Activated T-helper 1 cell treated with anti-CD3 and anti-CD28 coated beads, Interleukin-12 subunit alpha, Interleukin-12 subunit beta, Interleukin-2, Interleukin-4 antibody, amounts not matched to agents 30 ng/mL and 10 ng/mL and 1 ng/mL, durations not matched to agents 14 hours and 24 hours and 36 hours (primary cell): ENCODE measurements around the gene FBXL4. TPM values are rescaled to one million over a fixed set of nuclear protein-coding genes. Genes with fewer than 3 reads are reported as not detected.
"Not testable (repeated sequence)": the region's sequence is repeated elsewhere in the genome, so short reads cannot be mapped to it uniquely, and the experiment has no call there.

Experiments
- DNase-seq: peaks from one replicate; pipeline ENCODE4 v3.0.0; 2021; ENCODE audit warnings: low spot score
- H3K27ac Mint-ChIP-seq: one replicate; pipeline ENCODE4 v1.8.0; 2021; ENCODE audit warnings: mild to moderate bottlenecking, mixed read lengths
- H3K27me3 Mint-ChIP-seq: one replicate; pipeline ENCODE4 v1.8.0; 2022; ENCODE audit warnings: mild to moderate bottlenecking, moderate library complexity, mixed read lengths; ENCODE audit not compliant: insufficient read depth
- H3K36me3 Mint-ChIP-seq: one replicate; pipeline ENCODE4 v1.8.0; 2021; ENCODE audit warnings: low read depth, mixed read lengths
- H3K4me1 Mint-ChIP-seq: one replicate; pipeline ENCODE4 v1.8.0; 2021; ENCODE audit warnings: low read depth, mixed read lengths
- H3K4me3 Mint-ChIP-seq: one replicate; pipeline ENCODE4 v1.8.0; 2021; ENCODE audit warnings: mild to moderate bottlenecking, moderate library complexity, mixed read lengths
- H3K9me3 Mint-ChIP-seq: one replicate; pipeline ENCODE4 v1.8.0; 2021; ENCODE audit warnings: mixed read lengths
- intact Hi-C: fragments of 100-400 bp; cut with micrococcal nuclease; formaldehyde crosslinking; loops from one replicate; pipeline ENCODE4 v1.15.1; 2024
- total RNA-seq: library from RNA; stranded (reverse); gene quantifications from 2 replicates; pipeline ENCODE4 v1.2.3, GENCODE V29; 2022

The FBXL4 gene
- total RNA-seq, 1 donor from 2014 or later = 13.3 TPM

DNA sequence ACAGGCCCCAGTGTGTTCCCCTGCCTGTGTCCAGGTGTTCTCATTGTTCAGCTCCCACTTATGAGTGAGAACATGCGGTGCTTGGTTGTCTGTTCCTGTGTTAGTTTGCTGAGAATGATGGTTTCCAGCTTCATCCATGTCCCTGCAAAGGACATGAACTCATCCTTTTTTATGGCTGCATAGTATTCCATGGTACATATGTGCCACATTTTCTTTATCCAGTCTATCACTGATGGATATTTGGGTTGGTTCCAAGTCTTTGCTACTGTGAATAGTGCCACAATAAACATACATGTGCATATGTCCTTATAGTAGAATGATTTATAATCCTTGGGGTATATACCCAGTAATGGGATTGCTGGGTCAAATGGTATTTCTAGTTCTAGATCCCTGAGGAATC is 41.4 kb downstream of the FBXL4 start:
- H3K27me3 Mint-ChIP-seq, intact Hi-C loops, DNase-seq, H3K4me1 Mint-ChIP-seq, H3K27ac Mint-ChIP-seq, H3K4me3 Mint-ChIP-seq, H3K9me3 Mint-ChIP-seq: not testable (repeated sequence)
- H3K36me3 Mint-ChIP-seq = peaks cover 24% of the 10 kb centered on the region

DNA sequence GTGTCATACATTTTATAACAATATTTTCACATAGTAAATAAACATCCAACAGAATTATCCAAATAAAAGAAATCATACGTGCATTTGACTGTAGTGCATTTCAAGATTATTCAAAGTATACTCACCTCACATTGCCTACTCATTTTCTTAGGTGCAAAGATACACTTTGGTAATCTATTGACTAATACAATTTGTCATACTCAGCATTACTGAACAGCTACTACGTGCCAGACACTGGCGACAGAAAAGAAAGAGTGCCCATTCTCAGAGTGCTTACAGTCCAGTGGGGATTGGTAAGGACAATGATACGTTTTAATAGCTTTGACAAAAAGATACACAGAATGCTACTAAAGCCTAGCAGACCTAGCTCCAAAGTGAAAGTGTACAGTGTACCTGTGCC is 42.0 kb downstream of the FBXL4 start:
- Mint-ChIP-seq H3K9me3 (no peaks in the 10 kb centered on the region), H3K36me3 (peaks cover 26% of the 10 kb centered on the region), H3K4me1 (no peaks in the 10 kb centered on the region), H3K4me3 (no peak overlapping the region), H3K27ac (no peak overlapping the region), H3K27me3 (no peaks in the 10 kb centered on the region)
- no peak for DNase-seq
- intact Hi-C loops = no loop called here

DNA sequence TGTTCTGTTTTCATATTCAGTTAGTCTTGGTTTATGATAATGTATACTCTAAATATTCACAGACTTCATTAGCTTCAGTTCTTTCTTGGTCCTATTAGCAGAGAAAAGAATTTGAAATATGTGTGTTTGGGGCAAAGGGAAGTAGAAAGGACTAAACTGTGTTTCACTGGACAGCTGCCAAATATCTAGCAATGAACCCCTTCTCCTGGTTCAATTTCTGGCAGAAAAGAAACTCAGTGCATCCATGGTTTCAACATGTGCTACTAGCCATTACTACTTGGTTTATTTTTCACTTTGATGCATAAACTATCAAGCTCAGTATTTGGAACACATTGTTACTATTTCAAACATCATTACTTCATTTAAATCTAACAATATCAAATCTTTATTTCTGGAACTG is 43.6 kb downstream of the FBXL4 start:
- Mint-ChIP-seq H3K9me3 (no peaks in the 10 kb centered on the region), H3K27ac (no peak overlapping the region), H3K36me3 (peaks cover 31% of the 10 kb centered on the region), H3K4me3 (no peak overlapping the region), H3K4me1 (no peaks in the 10 kb centered on the region), H3K27me3 (no peaks in the 10 kb centered on the region)
- intact Hi-C loops = no loop called here
- no peak for DNase-seq

DNA sequence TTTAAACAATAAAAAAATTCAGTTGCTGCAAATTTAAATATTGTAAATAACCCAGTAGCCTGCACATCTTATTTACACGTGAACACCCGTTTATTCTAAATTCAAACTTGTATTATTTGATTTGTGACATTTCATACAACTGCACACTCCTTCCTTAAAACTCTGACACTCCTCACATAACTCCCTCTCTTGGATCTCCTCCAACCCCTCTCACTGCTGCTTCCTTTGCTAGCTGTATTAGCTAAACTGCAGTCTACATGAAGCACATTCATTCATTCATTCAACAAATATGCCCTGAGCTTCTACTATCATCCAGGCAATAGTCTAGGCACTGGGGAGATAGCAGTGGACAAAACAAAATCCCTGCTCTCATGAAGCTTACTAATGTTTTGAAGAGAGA is 47.0 kb downstream of the FBXL4 start:
- Mint-ChIP-seq H3K4me1 (peaks cover 6% of the 10 kb centered on the region), H3K36me3 (peaks cover 28% of the 10 kb centered on the region), H3K27me3 (no peaks in the 10 kb centered on the region), H3K27ac (no peak overlapping the region), H3K9me3 (no peaks in the 10 kb centered on the region), H3K4me3 (no peak overlapping the region)
- no peak for DNase-seq
- intact Hi-C loops = no loop called here

DNA sequence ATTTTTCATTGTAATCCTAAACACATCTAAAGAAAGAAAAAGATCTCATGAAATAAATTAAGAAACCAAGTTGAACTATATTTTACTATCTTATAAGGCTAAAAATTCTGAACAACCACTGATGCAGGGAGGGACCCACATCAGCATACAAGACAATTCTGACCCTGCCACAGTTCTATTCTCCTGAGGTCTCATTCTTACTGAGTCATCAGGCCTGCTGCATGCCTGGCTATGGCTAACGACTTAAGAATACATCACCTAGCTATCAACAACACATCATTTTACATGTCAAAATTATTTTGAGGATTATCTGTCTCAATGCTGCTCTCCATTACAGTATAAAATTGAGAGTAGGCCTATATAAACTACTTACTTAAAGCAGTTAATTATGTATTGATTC is 52.9 kb downstream of the FBXL4 start:
- Mint-ChIP-seq H3K4me3 (no peak overlapping the region), H3K36me3 (peaks cover 16% of the 10 kb centered on the region), H3K27ac (no peak overlapping the region), H3K4me1 (peaks cover 6% of the 10 kb centered on the region), H3K9me3 (no peaks in the 10 kb centered on the region), H3K27me3 (no peaks in the 10 kb centered on the region)
- intact Hi-C loops = no loop called here
- DNase-seq = no peak

DNA sequence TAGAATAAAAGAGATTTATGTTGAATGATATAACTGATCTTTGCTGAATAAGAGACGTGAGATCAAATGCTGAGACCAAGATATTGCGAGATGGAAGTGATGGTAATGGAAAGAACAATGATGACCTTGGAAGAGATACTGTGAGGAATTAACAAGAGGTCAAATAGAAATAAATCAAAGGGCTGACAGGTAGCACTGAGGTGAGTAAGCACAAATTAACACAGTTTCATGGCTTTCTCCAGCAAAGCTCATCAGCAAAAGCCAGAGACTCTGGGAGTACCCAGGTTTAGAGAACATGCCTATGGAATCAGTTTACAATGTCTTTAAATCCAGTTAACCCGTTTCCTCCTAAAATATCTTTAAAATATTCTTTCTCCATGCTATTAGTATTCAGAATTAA is 60.1 kb downstream of the FBXL4 start:
- intact Hi-C loops = no loop called here
- no peaks in the 10 kb centered on the region for H3K9me3 Mint-ChIP-seq
- H3K4me3 Mint-ChIP-seq = no peak overlapping the region
- H3K4me1 Mint-ChIP-seq = no peaks in the 10 kb centered on the region
- H3K27ac Mint-ChIP-seq = no peak overlapping the region
- DNase-seq = no peak
- H3K27me3 Mint-ChIP-seq = no peaks in the 10 kb centered on the region
- peaks cover 13% of the 10 kb centered on the region for H3K36me3 Mint-ChIP-seq

DNA sequence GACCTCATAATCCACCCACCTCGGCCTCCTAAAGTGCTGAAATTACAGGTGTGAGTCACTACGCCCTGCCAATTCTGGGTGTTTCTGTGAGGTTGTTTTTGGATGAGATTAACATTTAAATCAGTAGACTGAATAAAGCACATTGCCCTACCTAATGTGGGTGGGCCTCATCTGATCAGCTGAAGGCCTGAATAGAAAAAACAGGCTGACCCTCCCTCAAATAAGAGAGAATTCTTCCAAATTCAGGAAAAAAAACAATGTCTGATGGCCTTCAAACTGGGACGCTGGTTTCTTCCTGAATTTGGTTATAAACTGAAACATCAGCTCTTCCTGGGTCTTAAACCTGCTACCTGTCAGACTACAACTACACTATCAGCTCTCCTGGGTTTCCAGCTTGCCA is 62.4 kb downstream of the FBXL4 start:
- Mint-ChIP-seq H3K27ac (no peak overlapping the region), H3K4me3 (no peak overlapping the region), H3K9me3 (no peaks in the 10 kb centered on the region), H3K27me3 (no peaks in the 10 kb centered on the region), H3K4me1 (peaks cover 8% of the 10 kb centered on the region), H3K36me3 (peaks cover 12% of the 10 kb centered on the region)
- intact Hi-C loops = no loop called here
- no peak for DNase-seq

DNA sequence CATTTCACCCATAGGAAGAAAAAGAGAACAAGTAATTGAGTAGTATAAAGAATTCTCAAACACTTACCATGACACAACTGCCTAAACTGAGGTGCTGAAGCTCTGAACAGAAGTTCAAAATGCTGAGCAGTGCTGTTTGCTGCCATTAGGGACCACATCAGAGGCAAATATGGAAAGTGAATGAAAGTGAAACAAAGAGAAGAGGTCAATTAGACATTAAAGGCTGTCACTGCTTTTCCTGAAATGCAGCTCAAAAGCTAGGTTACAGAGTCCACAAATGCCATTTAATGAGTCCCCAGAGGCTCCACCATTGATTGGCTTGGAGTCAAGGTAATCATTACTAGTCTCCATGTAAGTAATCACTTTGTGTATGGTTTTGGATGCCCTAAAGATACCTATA is 67.3 kb downstream of the FBXL4 start:
- Mint-ChIP-seq H3K4me3 (no peak overlapping the region), H3K36me3 (peaks cover 12% of the 10 kb centered on the region), H3K9me3 (no peaks in the 10 kb centered on the region), H3K4me1 (peaks cover 12% of the 10 kb centered on the region), H3K27me3 (no peaks in the 10 kb centered on the region), H3K27ac (no peak overlapping the region)
- intact Hi-C loops = loop anchor here (2.0 kb wide), 1 partner anchor 66 kb away; the partner anchor contains the start of gene FBXL4
- DNase-seq = no peak

DNA sequence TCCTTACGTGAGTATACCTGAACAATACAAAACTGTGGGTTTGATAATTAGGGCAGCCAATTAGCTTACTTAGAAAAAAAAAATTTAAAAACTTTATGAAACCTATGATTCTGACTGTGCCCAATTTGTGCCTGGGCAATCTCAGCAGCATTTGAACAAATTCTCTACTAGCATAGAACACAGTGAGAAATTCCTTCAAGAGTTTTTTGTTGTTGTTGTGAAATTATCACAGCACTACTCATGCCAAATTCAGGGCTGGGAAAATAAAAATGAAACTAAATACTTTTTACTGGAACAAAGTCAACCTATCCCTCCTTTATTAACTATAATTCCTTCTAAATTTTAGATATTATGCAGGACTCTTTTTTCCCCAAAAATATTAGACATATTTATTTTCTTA is 70.5 kb downstream of the FBXL4 start:
- H3K4me3 Mint-ChIP-seq = no peak overlapping the region
- peaks cover 12% of the 10 kb centered on the region for H3K4me1 Mint-ChIP-seq
- no peak for DNase-seq
- no peak overlapping the region for H3K27ac Mint-ChIP-seq
- intact Hi-C loops = no loop called here
- H3K9me3 Mint-ChIP-seq = no peaks in the 10 kb centered on the region
- peaks cover 6% of the 10 kb centered on the region for H3K36me3 Mint-ChIP-seq
- no peaks in the 10 kb centered on the region for H3K27me3 Mint-ChIP-seq

DNA sequence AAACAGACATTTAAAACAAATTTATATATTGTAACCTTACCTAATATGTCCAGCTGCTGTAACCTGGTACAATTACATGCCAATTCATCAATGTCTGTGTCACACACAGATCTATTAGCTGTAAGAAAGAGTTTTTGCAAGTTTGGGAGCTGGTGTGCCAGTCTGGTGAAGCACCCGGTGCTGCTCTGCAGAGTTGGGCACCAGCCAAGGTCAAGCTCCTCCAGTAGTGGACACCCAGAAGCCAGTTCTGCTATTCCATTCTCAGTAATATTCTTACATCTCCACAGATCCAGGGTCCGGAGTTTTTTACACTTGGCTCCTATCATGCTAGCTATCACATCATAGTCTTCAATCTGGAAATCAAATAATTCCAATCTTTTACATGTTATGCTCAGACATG is 72.4 kb downstream of the FBXL4 start:
- Mint-ChIP-seq H3K4me3 (no peak overlapping the region), H3K27ac (no peak overlapping the region), H3K9me3 (no peaks in the 10 kb centered on the region), H3K36me3 (peaks cover 5% of the 10 kb centered on the region), H3K27me3 (no peaks in the 10 kb centered on the region), H3K4me1 (peaks cover 5% of the 10 kb centered on the region)
- intact Hi-C loops = no loop called here
- DNase-seq = no peak

DNA sequence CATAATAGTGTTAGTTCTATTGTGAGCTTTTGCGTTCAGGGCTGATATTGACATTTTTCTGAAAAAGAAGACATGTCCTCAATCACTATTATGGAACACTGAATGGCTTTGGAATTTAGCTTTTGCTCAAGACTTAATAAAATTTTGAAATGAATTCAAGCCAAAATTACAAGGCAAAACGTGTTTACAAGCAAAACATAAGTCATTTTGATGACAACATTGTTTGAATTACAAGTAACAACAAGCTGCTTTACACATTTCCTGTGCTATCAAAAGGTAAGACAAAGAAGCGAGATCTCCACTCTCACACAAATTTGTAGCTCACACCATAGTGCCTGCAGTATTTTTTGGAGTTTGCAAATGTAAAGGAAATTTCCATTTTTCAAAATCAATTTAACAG is 75.9 kb downstream of the FBXL4 start:
- no peaks in the 10 kb centered on the region for H3K9me3 Mint-ChIP-seq
- H3K36me3 Mint-ChIP-seq = no peaks in the 10 kb centered on the region
- intact Hi-C loops = no loop called here
- H3K4me3 Mint-ChIP-seq = no peak overlapping the region
- H3K27ac Mint-ChIP-seq = no peak overlapping the region
- H3K4me1 Mint-ChIP-seq = no peaks in the 10 kb centered on the region
- no peak for DNase-seq
- H3K27me3 Mint-ChIP-seq = no peaks in the 10 kb centered on the region

DNA sequence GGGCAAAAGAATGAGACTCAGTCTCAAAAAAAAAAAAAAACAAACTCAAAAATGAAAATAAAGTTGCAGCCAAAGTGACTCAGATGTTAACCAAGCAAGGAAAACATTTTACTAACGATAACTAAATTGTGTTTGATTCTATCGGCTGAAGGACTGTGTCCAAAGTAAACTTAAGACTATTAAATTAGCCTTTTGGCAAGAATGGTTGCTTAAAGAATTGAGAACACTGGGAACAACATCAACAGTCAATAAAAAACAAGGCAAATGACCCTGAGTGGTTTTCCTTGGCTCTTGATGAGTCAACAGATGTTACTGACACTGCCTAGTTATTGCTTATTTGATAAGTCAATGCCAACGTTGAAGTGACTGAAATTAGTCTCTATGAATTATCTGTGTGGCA is 76.7 kb downstream of the FBXL4 start:
- H3K4me3 Mint-ChIP-seq = no peak overlapping the region
- H3K27ac Mint-ChIP-seq = no peak overlapping the region
- no peaks in the 10 kb centered on the region for H3K36me3 Mint-ChIP-seq
- peaks cover 4% of the 10 kb centered on the region for H3K9me3 Mint-ChIP-seq
- intact Hi-C loops = no loop called here
- no peaks in the 10 kb centered on the region for H3K27me3 Mint-ChIP-seq
- no peaks in the 10 kb centered on the region for H3K4me1 Mint-ChIP-seq
- DNase-seq = no peak

DNA sequence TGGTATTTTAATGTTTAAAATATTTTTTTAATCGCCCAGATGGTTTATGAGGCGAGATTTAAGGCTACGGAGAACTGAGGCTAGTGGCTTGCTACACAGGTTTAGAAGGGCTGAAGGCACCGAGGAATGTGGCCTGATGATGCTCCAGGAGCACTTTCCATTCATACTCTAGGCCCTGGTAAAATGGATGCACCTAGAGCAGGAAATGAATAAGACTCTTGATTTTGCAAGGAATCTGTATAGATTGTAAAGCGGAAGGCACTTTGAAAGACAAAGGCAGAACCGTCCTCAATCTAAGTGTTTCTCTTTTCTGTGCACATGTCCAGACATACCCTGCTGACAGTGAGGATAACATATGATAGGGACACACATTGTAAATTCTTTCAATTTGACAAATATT is 83.2 kb downstream of the FBXL4 start:
- Mint-ChIP-seq H3K36me3 (no peaks in the 10 kb centered on the region), H3K9me3 (peaks cover 4% of the 10 kb centered on the region), H3K27ac (no peak overlapping the region), H3K4me3 (no peak overlapping the region), H3K27me3 (no peaks in the 10 kb centered on the region), H3K4me1 (no peaks in the 10 kb centered on the region)
- intact Hi-C loops = no loop called here
- DNase-seq = no peak

DNA sequence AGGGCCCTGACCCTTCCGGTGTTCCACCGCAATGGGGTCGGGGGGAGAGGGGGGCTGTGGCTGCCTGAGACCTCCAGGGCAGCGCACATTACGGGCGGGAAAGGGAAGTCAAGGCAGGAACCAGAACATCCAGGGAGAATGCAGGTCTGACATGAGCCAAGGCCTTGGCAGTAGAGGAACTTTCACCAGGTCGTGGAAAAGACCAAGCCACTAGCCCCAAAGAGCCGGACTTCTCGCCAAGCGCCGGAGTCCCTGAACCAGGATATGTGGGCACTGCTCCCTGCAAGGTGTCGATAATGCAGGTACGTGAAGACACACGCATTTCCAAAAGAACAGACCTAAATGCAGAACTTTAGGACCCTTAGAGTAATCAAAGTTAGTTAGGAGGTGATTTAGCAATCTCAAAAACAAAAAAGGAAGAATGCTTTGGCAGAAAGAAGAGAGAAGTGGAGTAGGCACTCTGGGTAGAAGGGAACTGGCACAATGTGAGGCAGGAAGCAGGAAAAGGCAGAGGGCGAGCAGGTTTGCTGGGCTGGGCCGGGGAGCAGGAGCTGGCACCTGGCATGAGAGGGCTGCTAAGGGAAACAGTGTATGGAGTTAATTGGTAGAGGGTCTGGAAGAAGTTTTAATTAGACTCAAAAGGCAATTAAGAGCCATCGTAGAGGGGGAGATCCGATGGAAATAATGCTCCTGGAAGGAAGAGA is 99.1 kb downstream of the FBXL4 start:
- intact Hi-C loops = loop anchor here (5.0 kb wide), 1 partner anchor 1181 kb away; no protein-coding TSS in a partner anchor
- peaks cover 8% of the 10 kb centered on the region for H3K4me1 Mint-ChIP-seq
- H3K36me3 Mint-ChIP-seq = peaks cover 4% of the 10 kb centered on the region
- H3K4me3 Mint-ChIP-seq = no peak overlapping the region
- no peaks in the 10 kb centered on the region for H3K9me3 Mint-ChIP-seq
- H3K27me3 Mint-ChIP-seq = peaks cover 69% of the 10 kb centered on the region
- DNase-seq = no peak
- no peak overlapping the region for H3K27ac Mint-ChIP-seq
